ENCODE data around the gene XDH.

Gene XDH

GRCh38 chr2:31383471-31384153 is 30.9 kb downstream of the XDH start:
- Histone ChIP-seq H3K4me1 (ENCODE audit: control insufficient read depth, insufficient read depth, low read length) (peaks cover 24% of the 10 kb centered on the region), H3K4me3 (ENCODE audit: low read depth, low read length) (no peak overlapping the region), H3K9me3 (ENCODE audit: control insufficient read depth, insufficient read depth, low read length) (no peaks in the 10 kb centered on the region), H3K9ac (ENCODE audit: low read depth, low read length) (no peak overlapping the region), H3K27ac (ENCODE audit: low read depth, low read length) (no peak overlapping the region), H3K27me3 (ENCODE audit: control insufficient read depth, insufficient read depth, low read length) (no peaks in the 10 kb centered on the region), H3K36me3 (ENCODE audit: control insufficient read depth, insufficient read depth, low read length) (no peaks in the 10 kb centered on the region)

- no peak overlapping the region for H3K4me3 ChIP-seq (ENCODE audit: low read depth, low read length)
- H3K9ac ChIP-seq (ENCODE audit: low read depth, low read length) = no peak overlapping the region
- peak overlapping the region; percentile 56 for H3K27ac ChIP-seq (ENCODE audit: low read depth, low read length)
- H3K36me3 ChIP-seq (ENCODE audit: control insufficient read depth, insufficient read depth, low read length) = no peaks in the 10 kb centered on the region
- H3K4me1 ChIP-seq (ENCODE audit: control insufficient read depth, insufficient read depth, low read length) = peaks cover 24% of the 10 kb centered on the region
- H3K9me3 ChIP-seq (ENCODE audit: control insufficient read depth, insufficient read depth, low read length) = no peaks in the 10 kb centered on the region
- H3K27me3 ChIP-seq (ENCODE audit: control insufficient read depth, insufficient read depth, low read length) = no peaks in the 10 kb centered on the region
Measured at GRCh38 chr2:31382452-31383120, 32.0 kb downstream of the XDH start.

GRCh38 chr2:31381601-31382000 is 32.9 kb downstream of the XDH start:
- H3K36me3 ChIP-seq (ENCODE audit: control insufficient read depth, insufficient read depth, low read length) = no peaks in the 10 kb centered on the region
- H3K27ac ChIP-seq (ENCODE audit: low read depth, low read length) = no peak overlapping the region
- peaks cover 24% of the 10 kb centered on the region for H3K4me1 ChIP-seq (ENCODE audit: control insufficient read depth, insufficient read depth, low read length)
- H3K4me3 ChIP-seq (ENCODE audit: low read depth, low read length) = no peak overlapping the region
- no peak overlapping the region for H3K9ac ChIP-seq (ENCODE audit: low read depth, low read length)
- no peaks in the 10 kb centered on the region for H3K27me3 ChIP-seq (ENCODE audit: control insufficient read depth, insufficient read depth, low read length)
- no peaks in the 10 kb centered on the region for H3K9me3 ChIP-seq (ENCODE audit: control insufficient read depth, insufficient read depth, low read length)

GRCh38 chr2:31380243-31380642 is 34.3 kb downstream of the XDH start:
- no peaks in the 10 kb centered on the region for H3K27me3 ChIP-seq (ENCODE audit: control insufficient read depth, insufficient read depth, low read length)
- no peaks in the 10 kb centered on the region for H3K36me3 ChIP-seq (ENCODE audit: control insufficient read depth, insufficient read depth, low read length)
- peaks cover 24% of the 10 kb centered on the region for H3K4me1 ChIP-seq (ENCODE audit: control insufficient read depth, insufficient read depth, low read length)
- H3K4me3 ChIP-seq (ENCODE audit: low read depth, low read length) = no peak overlapping the region
- H3K9ac ChIP-seq (ENCODE audit: low read depth, low read length) = no peak overlapping the region
- no peak overlapping the region for H3K27ac ChIP-seq (ENCODE audit: low read depth, low read length)
- no peaks in the 10 kb centered on the region for H3K9me3 ChIP-seq (ENCODE audit: control insufficient read depth, insufficient read depth, low read length)

GRCh38 chr2:31379747-31380146 is 34.8 kb downstream of the XDH start:
- Histone ChIP-seq H3K4me3 (ENCODE audit: low read depth, low read length) (no peak overlapping the region), H3K9me3 (ENCODE audit: control insufficient read depth, insufficient read depth, low read length) (no peaks in the 10 kb centered on the region), H3K4me1 (ENCODE audit: control insufficient read depth, insufficient read depth, low read length) (peaks cover 23% of the 10 kb centered on the region), H3K9ac (ENCODE audit: low read depth, low read length) (no peak overlapping the region), H3K27me3 (ENCODE audit: control insufficient read depth, insufficient read depth, low read length) (no peaks in the 10 kb centered on the region), H3K36me3 (ENCODE audit: control insufficient read depth, insufficient read depth, low read length) (no peaks in the 10 kb centered on the region), H3K27ac (ENCODE audit: low read depth, low read length) (no peak overlapping the region)

- H3K27me3 ChIP-seq (ENCODE audit: control insufficient read depth, insufficient read depth, low read length) = no peaks in the 10 kb centered on the region
- H3K4me3 ChIP-seq (ENCODE audit: low read depth, low read length) = no peak overlapping the region
- H3K27ac ChIP-seq (ENCODE audit: low read depth, low read length) = no peak overlapping the region
Measured at GRCh38 chr2:31378791-31379501, 35.6 kb downstream of the XDH start.

GRCh38 chr2:31378389-31378788 is 36.2 kb downstream of the XDH start:
- Histone ChIP-seq H3K36me3 (ENCODE audit: control insufficient read depth, insufficient read depth, low read length) (no peaks in the 10 kb centered on the region), H3K4me3 (ENCODE audit: low read depth, low read length) (no peak overlapping the region), H3K27ac (ENCODE audit: low read depth, low read length) (no peak overlapping the region), H3K27me3 (ENCODE audit: control insufficient read depth, insufficient read depth, low read length) (no peaks in the 10 kb centered on the region), H3K4me1 (ENCODE audit: control insufficient read depth, insufficient read depth, low read length) (peaks cover 16% of the 10 kb centered on the region), H3K9me3 (ENCODE audit: control insufficient read depth, insufficient read depth, low read length) (no peaks in the 10 kb centered on the region), H3K9ac (ENCODE audit: low read depth, low read length) (no peak overlapping the region)

More at GRCh38 chr2:31378791-31379501, 35.6 kb downstream of the XDH start:
- no peaks in the 10 kb centered on the region for H3K9me3 ChIP-seq (ENCODE audit: control insufficient read depth, insufficient read depth, low read length)
- no peak overlapping the region for H3K9ac ChIP-seq (ENCODE audit: low read depth, low read length)
- peaks cover 16% of the 10 kb centered on the region for H3K4me1 ChIP-seq (ENCODE audit: control insufficient read depth, insufficient read depth, low read length)
- H3K36me3 ChIP-seq (ENCODE audit: control insufficient read depth, insufficient read depth, low read length) = no peaks in the 10 kb centered on the region

GRCh38 chr2:31373127-31373526 is 41.4 kb downstream of the XDH start:
- no peak overlapping the region for H3K9ac ChIP-seq (ENCODE audit: low read depth, low read length)
- no peaks in the 10 kb centered on the region for H3K36me3 ChIP-seq (ENCODE audit: control insufficient read depth, insufficient read depth, low read length)
- H3K9me3 ChIP-seq (ENCODE audit: control insufficient read depth, insufficient read depth, low read length) = no peaks in the 10 kb centered on the region
- H3K27me3 ChIP-seq (ENCODE audit: control insufficient read depth, insufficient read depth, low read length) = no peaks in the 10 kb centered on the region
- H3K27ac ChIP-seq (ENCODE audit: low read depth, low read length) = no peak overlapping the region
- H3K4me1 ChIP-seq (ENCODE audit: control insufficient read depth, insufficient read depth, low read length) = no peaks in the 10 kb centered on the region
- no peak overlapping the region for H3K4me3 ChIP-seq (ENCODE audit: low read depth, low read length)

- no peak overlapping the region for H3K9ac ChIP-seq (ENCODE audit: low read depth, low read length)
- H3K27ac ChIP-seq (ENCODE audit: low read depth, low read length) = no peak overlapping the region
- no peaks in the 10 kb centered on the region for H3K36me3 ChIP-seq (ENCODE audit: control insufficient read depth, insufficient read depth, low read length)
- no peaks in the 10 kb centered on the region for H3K27me3 ChIP-seq (ENCODE audit: control insufficient read depth, insufficient read depth, low read length)
- H3K4me1 ChIP-seq (ENCODE audit: control insufficient read depth, insufficient read depth, low read length) = no peaks in the 10 kb centered on the region
- no peaks in the 10 kb centered on the region for H3K9me3 ChIP-seq (ENCODE audit: control insufficient read depth, insufficient read depth, low read length)
- H3K4me3 ChIP-seq (ENCODE audit: low read depth, low read length) = no peak overlapping the region
Measured at GRCh38 chr2:31372097-31372496, 42.4 kb downstream of the XDH start.

GRCh38 chr2:31371691-31372090 is 42.9 kb downstream of the XDH start:
- Histone ChIP-seq H3K4me3 (ENCODE audit: low read depth, low read length) (no peak overlapping the region), H3K27ac (ENCODE audit: low read depth, low read length) (no peak overlapping the region)

GRCh38 chr2:31366733-31367132 is 47.8 kb downstream of the XDH start:
- Histone ChIP-seq H3K9me3 (ENCODE audit: control insufficient read depth, insufficient read depth, low read length) (no peaks in the 10 kb centered on the region), H3K4me1 (ENCODE audit: control insufficient read depth, insufficient read depth, low read length) (no peaks in the 10 kb centered on the region), H3K27ac (ENCODE audit: low read depth, low read length) (no peak overlapping the region), H3K4me3 (ENCODE audit: low read depth, low read length) (no peak overlapping the region), H3K9ac (ENCODE audit: low read depth, low read length) (no peak overlapping the region), H3K27me3 (ENCODE audit: control insufficient read depth, insufficient read depth, low read length) (no peaks in the 10 kb centered on the region), H3K36me3 (ENCODE audit: control insufficient read depth, insufficient read depth, low read length) (no peaks in the 10 kb centered on the region)

More at GRCh38 chr2:31371691-31372090, 42.9 kb downstream of the XDH start:
- Histone ChIP-seq H3K27me3 (ENCODE audit: control insufficient read depth, insufficient read depth, low read length) (no peaks in the 10 kb centered on the region), H3K9me3 (ENCODE audit: control insufficient read depth, insufficient read depth, low read length) (no peaks in the 10 kb centered on the region), H3K36me3 (ENCODE audit: control insufficient read depth, insufficient read depth, low read length) (no peaks in the 10 kb centered on the region), H3K4me1 (ENCODE audit: control insufficient read depth, insufficient read depth, low read length) (no peaks in the 10 kb centered on the region), H3K9ac (ENCODE audit: low read depth, low read length) (no peak overlapping the region)
